ENCODE data around the gene BCR. TPM values are rescaled to one million over a fixed set of nuclear protein-coding genes. Genes with fewer than 3 reads are reported as not detected.

Gene BCR
- polyA plus RNA-seq, 1 experiment, result 21.4 TPM

DNA sequence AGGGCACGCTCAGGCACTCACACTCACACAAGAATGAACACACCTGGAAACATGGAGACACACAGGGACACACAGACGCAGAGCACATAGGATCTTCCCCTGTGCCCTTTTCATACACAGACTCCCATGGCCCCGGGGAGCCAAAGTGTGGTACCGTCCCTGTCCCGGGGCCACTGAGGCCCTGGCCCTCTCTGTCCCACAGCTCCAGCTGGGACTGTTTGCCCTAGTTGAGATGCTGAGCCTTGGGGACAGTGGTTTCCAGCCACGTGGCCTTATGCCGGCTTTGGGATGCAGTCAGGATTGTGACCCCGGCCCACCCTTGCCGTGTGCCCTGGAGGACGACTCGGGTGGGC is 100.7 kb downstream of the BCR start:
- H3K4me3 ChIP-seq (ENCODE audit: low read depth, low read length), result no peak overlapping the region
- POLR2A ChIA-PET, result no interaction called here
- CTCF ChIA-PET, result interaction anchor here (0.8 to 4.4 kb wide), 2 partner anchors 94 to 104 kb away, joined by 8 to 178 read pairs; partner anchors contain the start of gene BCR
- no peaks in the 10 kb centered on the region for H3K27me3 ChIP-seq (ENCODE audit: control insufficient read depth, insufficient read depth, low read length)
- DNase-seq (ENCODE audit: low read depth, low spot score), result no peak
- TF ChIP-seq, protein P1, sequence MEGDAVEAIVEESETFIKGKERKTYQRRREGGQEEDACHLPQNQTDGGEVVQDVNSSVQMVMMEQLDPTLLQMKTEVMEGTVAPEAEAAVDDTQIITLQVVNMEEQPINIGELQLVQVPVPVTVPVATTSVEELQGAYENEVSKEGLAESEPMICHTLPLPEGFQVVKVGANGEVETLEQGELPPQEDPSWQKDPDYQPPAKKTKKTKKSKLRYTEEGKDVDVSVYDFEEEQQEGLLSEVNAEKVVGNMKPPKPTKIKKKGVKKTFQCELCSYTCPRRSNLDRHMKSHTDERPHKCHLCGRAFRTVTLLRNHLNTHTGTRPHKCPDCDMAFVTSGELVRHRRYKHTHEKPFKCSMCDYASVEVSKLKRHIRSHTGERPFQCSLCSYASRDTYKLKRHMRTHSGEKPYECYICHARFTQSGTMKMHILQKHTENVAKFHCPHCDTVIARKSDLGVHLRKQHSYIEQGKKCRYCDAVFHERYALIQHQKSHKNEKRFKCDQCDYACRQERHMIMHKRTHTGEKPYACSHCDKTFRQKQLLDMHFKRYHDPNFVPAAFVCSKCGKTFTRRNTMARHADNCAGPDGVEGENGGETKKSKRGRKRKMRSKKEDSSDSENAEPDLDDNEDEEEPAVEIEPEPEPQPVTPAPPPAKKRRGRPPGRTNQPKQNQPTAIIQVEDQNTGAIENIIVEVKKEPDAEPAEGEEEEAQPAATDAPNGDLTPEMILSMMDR (IDR thresholded peaks at IDR 0.05; ENCODE audit: low read depth, low read length), result no peak
- no peak overlapping the region for H3K27ac ChIP-seq (ENCODE audit: low read depth, low read length)
- H3K9me3 ChIP-seq (ENCODE audit: control insufficient read depth, insufficient read depth, low read length), result no peaks in the 10 kb centered on the region; the same call in 1 of the 2 replicates

GRCh38 chr22:23281406-23282088 is 101.2 kb downstream of the BCR start:
- TF ChIP-seq, protein P1 (IDR thresholded peaks at IDR 0.05; ENCODE audit: low read depth, low read length), result peak; percentile 90
- Histone ChIP-seq H3K27me3 (ENCODE audit: control insufficient read depth, insufficient read depth, low read length) (no peaks in the 10 kb centered on the region), H3K9me3 (ENCODE audit: control insufficient read depth, insufficient read depth, low read length) (no peaks in the 10 kb centered on the region; the same call in 1 of the 2 replicates), H3K27ac (ENCODE audit: low read depth, low read length) (peak overlapping the region; percentile 52), H3K4me3 (ENCODE audit: low read depth, low read length) (no peak overlapping the region)
- DNase-seq (ENCODE audit: low read depth, low spot score), result peak; percentile 50
- ChIA-PET POLR2A (interaction anchor here (1.0 to 1.1 kb wide), 3 partner anchors 61 to 102 kb away, joined by 3 to 7 read pairs (median 3); partner anchors contain the start of gene BCR), CTCF (interaction anchor here (0.5 to 4.4 kb wide), 33 partner anchors 8 to 476 kb away, joined by 3 to 178 read pairs (median 4); partner anchors contain the start of gene BCR)

DNA sequence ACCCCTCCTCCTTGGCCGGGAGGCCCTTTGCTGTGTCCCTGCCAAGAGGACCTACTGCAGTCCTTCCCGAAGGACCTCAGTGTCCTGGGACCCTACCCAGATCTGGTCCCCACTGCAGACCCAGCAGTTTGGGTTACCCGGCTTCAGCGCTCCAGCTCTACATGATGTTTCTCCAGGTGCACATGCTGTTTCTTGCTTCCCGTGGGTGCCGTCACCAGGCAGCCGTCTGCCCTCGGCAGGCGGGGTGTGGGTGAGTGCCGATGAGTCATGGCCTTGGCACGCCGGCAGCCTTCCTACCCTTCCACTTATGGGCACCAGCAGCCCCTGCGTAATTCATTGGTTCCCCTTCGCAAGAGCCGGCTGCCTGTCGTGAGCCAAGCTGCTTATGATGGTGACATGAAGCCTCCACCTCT is 101.8 kb downstream of the BCR start:
- CTCF ChIA-PET, result interaction anchor here (0.6 to 4.4 kb wide), 30 partner anchors 9 to 325 kb away, joined by 3 to 178 read pairs (median 4); partner anchors contain the start of gene BCR
- H3K27me3 ChIP-seq (ENCODE audit: control insufficient read depth, insufficient read depth, low read length), result no peaks in the 10 kb centered on the region
- H3K4me3 ChIP-seq (ENCODE audit: low read depth, low read length), result no peak overlapping the region
- peak overlapping the region; percentile 52 for H3K27ac ChIP-seq (ENCODE audit: low read depth, low read length)
- TF ChIP-seq, protein P1 (IDR thresholded peaks at IDR 0.05; ENCODE audit: low read depth, low read length), result no peak
- DNase-seq (ENCODE audit: low read depth, low spot score), result peak; percentile 45
- no peaks in the 10 kb centered on the region; the same call in 1 of the 2 replicates for H3K9me3 ChIP-seq (ENCODE audit: control insufficient read depth, insufficient read depth, low read length)
- POLR2A ChIA-PET, result interaction anchor here (1.0 to 1.1 kb wide), 3 partner anchors 61 to 103 kb away, joined by 3 to 7 read pairs (median 3); partner anchors contain the start of gene BCR

- Histone ChIP-seq H3K9me3 (ENCODE audit: control insufficient read depth, insufficient read depth, low read length) (no peaks in the 10 kb centered on the region; the same call in 1 of the 2 replicates), H3K27me3 (ENCODE audit: control insufficient read depth, insufficient read depth, low read length) (no peaks in the 10 kb centered on the region), H3K27ac (ENCODE audit: low read depth, low read length) (no peak overlapping the region), H3K4me3 (ENCODE audit: low read depth, low read length) (no peak overlapping the region)
- POLR2A ChIA-PET, result interaction anchor here (1.0 to 1.1 kb wide), 3 partner anchors 62 to 103 kb away, joined by 3 to 7 read pairs (median 3); partner anchors contain the start of gene BCR
- DNase-seq (ENCODE audit: low read depth, low spot score), result no peak
- CTCF ChIA-PET, result interaction anchor here (0.6 to 4.4 kb wide), 24 partner anchors 9 to 324 kb away, joined by 3 to 178 read pairs (median 5); partner anchors contain the start of gene BCR
- TF ChIP-seq, protein P1 (IDR thresholded peaks at IDR 0.05; ENCODE audit: low read depth, low read length), result no peak
Measured at GRCh38 chr22:23282516-23282915, 102.2 kb downstream of the BCR start.

DNA sequence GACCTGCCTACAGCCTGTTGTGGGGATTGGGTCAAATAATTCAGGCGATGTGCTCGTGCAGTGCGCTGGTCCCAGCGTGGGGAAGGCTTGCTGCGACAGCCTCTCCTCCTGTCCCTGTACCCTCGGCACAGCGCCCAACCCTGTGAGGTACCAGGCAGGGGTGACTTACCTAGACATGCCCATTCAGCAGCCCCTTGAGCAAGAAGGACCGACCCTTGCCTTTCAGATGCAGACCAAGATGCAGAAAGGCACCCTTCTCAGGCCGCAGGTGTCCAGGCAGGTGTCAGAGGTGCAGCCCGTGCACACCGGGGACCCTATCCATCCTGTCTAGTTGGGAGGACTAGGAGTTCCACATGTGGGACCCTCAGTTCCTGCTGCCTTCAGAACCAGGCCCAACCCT is 102.7 kb downstream of the BCR start:
- ChIA-PET CTCF (interaction anchor here (1.3 to 4.4 kb wide), 11 partner anchors 8 to 324 kb away, joined by 3 to 178 read pairs (median 5); partner anchors contain the start of gene BCR), POLR2A (no interaction called here)
- no peaks in the 10 kb centered on the region for H3K27me3 ChIP-seq (ENCODE audit: control insufficient read depth, insufficient read depth, low read length)
- no peak overlapping the region for H3K27ac ChIP-seq (ENCODE audit: low read depth, low read length)
- TF ChIP-seq, protein P1 (IDR thresholded peaks at IDR 0.05; ENCODE audit: low read depth, low read length), result no peak
- no peak for DNase-seq (ENCODE audit: low read depth, low spot score)
- no peaks in the 10 kb centered on the region; the same call in 1 of the 2 replicates for H3K9me3 ChIP-seq (ENCODE audit: control insufficient read depth, insufficient read depth, low read length)
- H3K4me3 ChIP-seq (ENCODE audit: low read depth, low read length), result no peak overlapping the region
